Left ventricle myocardium inferior (tissue), 1 donor: ENCODE data around the gene KBTBD8. TPM values are rescaled to one million over a fixed set of nuclear protein-coding genes. Genes with fewer than 3 reads are reported as not detected.

Source experiments
- DNase-seq: peaks from one replicate; pipeline ENCODE4 v3.0.0-alpha.2; 2020
- H3K27ac ChIP-seq: fragments of 200-600 bp; replicated peaks from 2 replicates; pipeline ENCODE4 v1.8.0; 2021
- H3K27me3 ChIP-seq: fragments of 200-600 bp; 2 replicates; pipeline ENCODE4 v1.8.0; 2021; ENCODE audit warnings: low read depth
- H3K36me3 ChIP-seq: fragments of 200-600 bp; 2 replicates; pipeline ENCODE4 v1.8.0; 2021
- H3K4me1 ChIP-seq: fragments of 200-600 bp; 2 replicates; pipeline ENCODE4 v1.8.0; 2021
- H3K4me3 ChIP-seq: fragments of 200-600 bp; 2 replicates; pipeline ENCODE4 v1.8.0; 2021; ENCODE audit warnings: mild to moderate bottlenecking, moderate library complexity
- H3K9me3 ChIP-seq: fragments of 200-600 bp; replicated peaks from 2 replicates; pipeline ENCODE4 v1.8.0; 2021
- CTCF ChIP-seq: fragments of 200-600 bp; IDR thresholded peaks from 2 replicates; pipeline ENCODE4 v1.8.0; 2021; ENCODE audit warnings: antibody characterized with exemption, mild to moderate bottlenecking, borderline replicate concordance
- intact Hi-C: fragments of 100-400 bp; cut with micrococcal nuclease; formaldehyde crosslinking; loops from one replicate; pipeline ENCODE4 v1.11.0; 2022
- total RNA-seq: library from RNA; stranded (reverse); fragmentation: NEBNext Ultra II Directional; extraction: Animal tissue kit (Norgen Biotek cat#: 25700); gene quantifications from one replicate; pipeline ENCODE4 v1.2.1, GENCODE V29; 2021
- donor health status: DM: no; HTN: yes; CAD: no; lungs with severe emphysema.

KBTBD8 gene
- total RNA-seq, 1 donor from 2014 or later, result 3.6 TPM

GRCh38 chr3:67047051-67047450 is 48.9 kb downstream of the KBTBD8 start:
- peaks cover 6% of the 10 kb centered on the region for H3K27me3 ChIP-seq
- H3K36me3 ChIP-seq, result no peaks in the 10 kb centered on the region
- TF ChIP-seq CTCF, result no peak
- DNase-seq, result no peak
- no peak overlapping the region for H3K4me3 ChIP-seq
- peaks cover 8% of the 10 kb centered on the region for H3K9me3 ChIP-seq
- intact Hi-C loops, result no loop called here
- no peaks in the 10 kb centered on the region for H3K4me1 ChIP-seq
- no peak overlapping the region for H3K27ac ChIP-seq

GRCh38 chr3:67048067-67048714 is 50.1 kb downstream of the KBTBD8 start:
- Histone ChIP-seq H3K4me1 (no peaks in the 10 kb centered on the region), H3K4me3 (no peak overlapping the region), H3K27me3 (peaks cover 6% of the 10 kb centered on the region), H3K36me3 (no peaks in the 10 kb centered on the region), H3K27ac (no peak overlapping the region), H3K9me3 (peaks cover 14% of the 10 kb centered on the region)
- TF ChIP-seq CTCF, result no peak
- intact Hi-C loops, result no loop called here
- DNase-seq, result no peak

- no peak for TF ChIP-seq CTCF
- intact Hi-C loops, result no loop called here
- no peak overlapping the region for H3K27ac ChIP-seq
Observed at GRCh38 chr3:67048715-67049074, 50.6 kb downstream of the KBTBD8 start.

GRCh38 chr3:67059443-67059842 is 61.3 kb downstream of the KBTBD8 start:
- no peak for TF ChIP-seq CTCF
- Histone ChIP-seq H3K36me3 (no peaks in the 10 kb centered on the region), H3K27ac (no peak overlapping the region), H3K9me3 (peaks cover 8% of the 10 kb centered on the region), H3K4me1 (no peaks in the 10 kb centered on the region), H3K4me3 (no peak overlapping the region), H3K27me3 (peaks cover 21% of the 10 kb centered on the region)
- no peak for DNase-seq
- intact Hi-C loops, result no loop called here

More at GRCh38 chr3:67048715-67049074, 50.6 kb downstream of the KBTBD8 start:
- no peak overlapping the region for H3K4me3 ChIP-seq
- DNase-seq, result no peak
- H3K27me3 ChIP-seq, result peaks cover 6% of the 10 kb centered on the region
- no peaks in the 10 kb centered on the region for H3K36me3 ChIP-seq
- no peaks in the 10 kb centered on the region for H3K4me1 ChIP-seq
- peaks cover 14% of the 10 kb centered on the region for H3K9me3 ChIP-seq
